Liver (tissue), 3 donors: ENCODE data around the gene CAPN2.

Experiments
- ATF3 ChIP-seq: IDR thresholded peaks from 2 replicates; pipeline ENCODE4 v1.6.1; 2016; ENCODE audit warnings: antibody characterized with exemption
- CTCF ChIP-seq: fragments of 150-350 bp; IDR thresholded peaks from 2 replicates; pipeline ENCODE4 v1.5.1; 2017; ENCODE audit warnings: improper control_type of control experiment, low read depth, low read length; ENCODE audit not compliant: missing input control
- EGR1 ChIP-seq, 2 donors: IDR thresholded peaks; 2 replicates each; pipeline ENCODE4 v1.6.1; 2016 to 2018; ENCODE audit warnings: antibody characterized with exemption in 2 of 2, low read depth in 2 of 2
- FOXA1 ChIP-seq: IDR thresholded peaks from 2 replicates; pipeline ENCODE4 v1.6.1; 2016; ENCODE audit warnings: antibody characterized with exemption
- GABPA ChIP-seq, 2 donors: IDR thresholded peaks in 1 of 2; conservative IDR thresholded peaks in 1 of 2; 2 replicates each; pipeline ENCODE4 v1.6.1; 2016; ENCODE audit warnings: antibody characterized with exemption in 2 of 2, mild to moderate bottlenecking in 1 of 2, moderate library complexity in 1 of 2
- JUND ChIP-seq, 2 donors: IDR thresholded peaks; 2 replicates each; pipeline ENCODE4 v1.6.1; 2016; ENCODE audit warnings: antibody characterized with exemption in 2 of 2
- RAD21 ChIP-seq, 2 donors: IDR thresholded peaks; 2 replicates each; pipeline ENCODE4 v1.6.1; 2016; ENCODE audit warnings: antibody characterized with exemption in 2 of 2, mild to moderate bottlenecking in 2 of 2
- RXRA ChIP-seq, 2 donors: IDR thresholded peaks; 2 replicates each; pipeline ENCODE4 v1.6.1; 2017 to 2018; ENCODE audit warnings: antibody characterized with exemption in 2 of 2, mild to moderate bottlenecking in 1 of 2
- SP1 ChIP-seq: IDR thresholded peaks from 2 replicates; pipeline ENCODE4 v1.6.1; 2018; ENCODE audit warnings: antibody characterized with exemption, mild to moderate bottlenecking
- TAF1 ChIP-seq: conservative IDR thresholded peaks from 2 replicates; pipeline ENCODE4 v1.6.1; 2016; ENCODE audit warnings: antibody characterized with exemption, mild to moderate bottlenecking
- YY1 ChIP-seq: IDR thresholded peaks from 2 replicates; pipeline ENCODE4 v1.6.1; 2016; ENCODE audit warnings: antibody characterized with exemption, mild to moderate bottlenecking
- TF ChIP-seq, protein P1 (sequence below): IDR thresholded peaks from 2 replicates; pipeline ENCODE4 v1.6.1; 2016; ENCODE audit warnings: antibody characterized with exemption
- TF ChIP-seq, protein P2 (sequence below): IDR thresholded peaks from 2 replicates; pipeline ENCODE4 v1.6.1; 2016; ENCODE audit warnings: antibody characterized with exemption, mild to moderate bottlenecking
- donor health status: healthy.
- donor health status: healthy.

GRCh38 chr1:223711747-223712193 is 569 bp upstream of the CAPN2 start:
- TF ChIP-seq CTCF (no peak), JUND (IDR thresholded peaks at IDR 0.05) (no peak), TAF1 (no peak), FOXA1 (no peak), GABPA (IDR thresholded peaks at IDR 0.05 in 1 of 2, conservative IDR thresholded peaks at IDR 0.05 in 1 of 2) (no peak), SP1 (no peak), YY1 (no peak), RAD21 (IDR thresholded peaks at IDR 0.05) (no peak), EGR1 (IDR thresholded peaks at IDR 0.05; ENCODE audit: low read depth in 2 of 2) (no peak), ATF3 (no peak), RXRA (IDR thresholded peaks at IDR 0.05) (no peak)
- TF ChIP-seq, protein P1, sequence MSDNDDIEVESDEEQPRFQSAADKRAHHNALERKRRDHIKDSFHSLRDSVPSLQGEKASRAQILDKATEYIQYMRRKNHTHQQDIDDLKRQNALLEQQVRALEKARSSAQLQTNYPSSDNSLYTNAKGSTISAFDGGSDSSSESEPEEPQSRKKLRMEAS, result no peak
- TF ChIP-seq, protein P2, sequence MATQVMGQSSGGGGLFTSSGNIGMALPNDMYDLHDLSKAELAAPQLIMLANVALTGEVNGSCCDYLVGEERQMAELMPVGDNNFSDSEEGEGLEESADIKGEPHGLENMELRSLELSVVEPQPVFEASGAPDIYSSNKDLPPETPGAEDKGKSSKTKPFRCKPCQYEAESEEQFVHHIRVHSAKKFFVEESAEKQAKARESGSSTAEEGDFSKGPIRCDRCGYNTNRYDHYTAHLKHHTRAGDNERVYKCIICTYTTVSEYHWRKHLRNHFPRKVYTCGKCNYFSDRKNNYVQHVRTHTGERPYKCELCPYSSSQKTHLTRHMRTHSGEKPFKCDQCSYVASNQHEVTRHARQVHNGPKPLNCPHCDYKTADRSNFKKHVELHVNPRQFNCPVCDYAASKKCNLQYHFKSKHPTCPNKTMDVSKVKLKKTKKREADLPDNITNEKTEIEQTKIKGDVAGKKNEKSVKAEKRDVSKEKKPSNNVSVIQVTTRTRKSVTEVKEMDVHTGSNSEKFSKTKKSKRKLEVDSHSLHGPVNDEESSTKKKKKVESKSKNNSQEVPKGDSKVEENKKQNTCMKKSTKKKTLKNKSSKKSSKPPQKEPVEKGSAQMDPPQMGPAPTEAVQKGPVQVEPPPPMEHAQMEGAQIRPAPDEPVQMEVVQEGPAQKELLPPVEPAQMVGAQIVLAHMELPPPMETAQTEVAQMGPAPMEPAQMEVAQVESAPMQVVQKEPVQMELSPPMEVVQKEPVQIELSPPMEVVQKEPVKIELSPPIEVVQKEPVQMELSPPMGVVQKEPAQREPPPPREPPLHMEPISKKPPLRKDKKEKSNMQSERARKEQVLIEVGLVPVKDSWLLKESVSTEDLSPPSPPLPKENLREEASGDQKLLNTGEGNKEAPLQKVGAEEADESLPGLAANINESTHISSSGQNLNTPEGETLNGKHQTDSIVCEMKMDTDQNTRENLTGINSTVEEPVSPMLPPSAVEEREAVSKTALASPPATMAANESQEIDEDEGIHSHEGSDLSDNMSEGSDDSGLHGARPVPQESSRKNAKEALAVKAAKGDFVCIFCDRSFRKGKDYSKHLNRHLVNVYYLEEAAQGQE, result no peak
